Endodermal cell (in vitro differentiated cells): ENCODE measurements around the gene NEMP2. TPM values are rescaled to one million over a fixed set of nuclear protein-coding genes. Genes with fewer than 3 reads are reported as not detected.

Experiments used
- DNase-seq: peaks from one replicate; pipeline ENCODE4 v3.0.0-alpha.2; 2017
- H3K27ac ChIP-seq: 2 replicates; pipeline ENCODE4 v1.5.1; 2013; ENCODE audit warnings: mild to moderate bottlenecking, low read depth, low read length, moderate library complexity
- H3K27me3 ChIP-seq: 2 replicates; pipeline ENCODE4 v1.6.1; 2013; ENCODE audit warnings: mild to moderate bottlenecking, low read length, moderate library complexity; ENCODE audit not compliant: insufficient read depth, control insufficient read depth, poor library complexity, severe bottlenecking
- H3K36me3 ChIP-seq: 2 replicates; pipeline ENCODE4 v1.7.0; 2013; ENCODE audit warnings: mild to moderate bottlenecking, low read length, moderate library complexity; ENCODE audit not compliant: control insufficient read depth, insufficient read depth
- H3K4me1 ChIP-seq: one replicate; pipeline ENCODE4 v1.7.0; 2013; ENCODE audit warnings: low read length; ENCODE audit not compliant: control insufficient read depth, insufficient read depth
- H3K4me3 ChIP-seq: 2 replicates; pipeline ENCODE4 v1.5.1; 2013; ENCODE audit warnings: mild to moderate bottlenecking, low read length, moderate library complexity
- H3K9ac ChIP-seq: 2 replicates; pipeline ENCODE4 v1.6.1; 2013; ENCODE audit warnings: mild to moderate bottlenecking, low read length, moderate library complexity; ENCODE audit not compliant: poor library complexity, severe bottlenecking; ENCODE audit errors: extremely low read depth
- H3K9me3 ChIP-seq: 2 replicates; pipeline ENCODE4 v1.6.1; 2013; ENCODE audit warnings: mild to moderate bottlenecking, low read length, moderate library complexity; ENCODE audit not compliant: control insufficient read depth
- H3K27ac Mint-ChIP-seq: 2 replicates; pipeline ENCODE4 v1.8.0; 2020; ENCODE audit warnings: mixed read lengths
- H3K27me3 Mint-ChIP-seq: 2 replicates; pipeline ENCODE4 v1.8.0; 2021; ENCODE audit warnings: mild to moderate bottlenecking, mixed read lengths; ENCODE audit not compliant: insufficient read depth
- H3K36me3 Mint-ChIP-seq: 2 replicates; pipeline ENCODE4 v1.8.0; 2020; ENCODE audit warnings: low read depth, mixed read lengths
- H3K4me1 Mint-ChIP-seq: 2 replicates; pipeline ENCODE4 v1.8.0; 2020; ENCODE audit warnings: mixed read lengths
- H3K4me3 Mint-ChIP-seq: 2 replicates; pipeline ENCODE4 v1.8.0; 2020; ENCODE audit warnings: mild to moderate bottlenecking, moderate library complexity, mixed read lengths
- H3K9me3 Mint-ChIP-seq: 2 replicates; pipeline ENCODE4 v1.8.0; 2020; ENCODE audit warnings: mild to moderate bottlenecking, mixed read lengths
- WGBS, 2 experiments: methylation state at CpG; one replicate each; pipeline versions ENCODE4 v1.1.5 to v1.1.7; 2013; ENCODE audit warnings: missing lambda C conversion rate in 2 of 2, mixed read lengths in 1 of 2; ENCODE audit not compliant: insufficient coverage in 1 of 2, insufficient read length in 1 of 2; 5-methylcytosine and 5-hydroxymethylcytosine counted together
- total RNA-seq, 2 donors: library from RNA; stranded (reverse); fragmentation: NEBNext Ultra II Directional in 1 of 2; extraction: Animal tissue kit (Norgen Biotek cat#: 25700) in 1 of 2; gene quantifications; 2 replicates in 1 of 2; 3 replicates in 1 of 2; pipeline ENCODE4 v1.2.1, GENCODE V29; 2021
- TF ChIP-seq, protein P1 (sequence below): fragments of 200-600 bp; sonication (generic); conservative IDR thresholded peaks from 2 replicates; pipeline ENCODE4 v1.5.0; 2021; ENCODE audit warnings: antibody characterized with exemption, mild to moderate bottlenecking

The NEMP2 gene
- total RNA-seq, 2 donors from 2014 or later: 7.2 to 11.3 TPM

DNA sequence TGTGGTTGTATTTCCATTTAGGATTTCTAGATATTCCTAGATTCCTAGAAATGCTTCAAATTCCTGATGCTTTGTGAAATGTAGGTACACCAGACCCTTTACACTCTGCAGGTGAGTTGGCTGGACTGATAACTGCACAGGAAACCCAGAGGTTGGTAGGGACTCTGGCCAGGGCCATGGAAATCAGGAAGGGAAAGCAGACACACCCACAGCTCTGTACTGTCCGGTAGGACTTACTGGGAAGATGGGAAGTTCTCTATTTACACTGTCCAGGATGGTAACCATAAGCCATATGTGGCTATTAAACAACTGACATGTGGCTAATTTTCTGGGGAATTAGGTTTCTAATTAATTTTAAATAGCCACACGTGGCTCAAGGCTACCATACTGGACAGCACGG, 31.4 kb downstream of the NEMP2 start:
- Mint-ChIP-seq H3K4me3 (no peak overlapping the region), H3K27me3 (no peaks in the 10 kb centered on the region), H3K4me1 (peaks cover 26% of the 10 kb centered on the region), H3K36me3 (no peaks in the 10 kb centered on the region), H3K9me3 (no peaks in the 10 kb centered on the region), H3K27ac (no peak overlapping the region)
- no peaks in the 10 kb centered on the region for H3K9me3 ChIP-seq
- no peak overlapping the region for H3K27ac ChIP-seq
- TF ChIP-seq, protein P1, sequence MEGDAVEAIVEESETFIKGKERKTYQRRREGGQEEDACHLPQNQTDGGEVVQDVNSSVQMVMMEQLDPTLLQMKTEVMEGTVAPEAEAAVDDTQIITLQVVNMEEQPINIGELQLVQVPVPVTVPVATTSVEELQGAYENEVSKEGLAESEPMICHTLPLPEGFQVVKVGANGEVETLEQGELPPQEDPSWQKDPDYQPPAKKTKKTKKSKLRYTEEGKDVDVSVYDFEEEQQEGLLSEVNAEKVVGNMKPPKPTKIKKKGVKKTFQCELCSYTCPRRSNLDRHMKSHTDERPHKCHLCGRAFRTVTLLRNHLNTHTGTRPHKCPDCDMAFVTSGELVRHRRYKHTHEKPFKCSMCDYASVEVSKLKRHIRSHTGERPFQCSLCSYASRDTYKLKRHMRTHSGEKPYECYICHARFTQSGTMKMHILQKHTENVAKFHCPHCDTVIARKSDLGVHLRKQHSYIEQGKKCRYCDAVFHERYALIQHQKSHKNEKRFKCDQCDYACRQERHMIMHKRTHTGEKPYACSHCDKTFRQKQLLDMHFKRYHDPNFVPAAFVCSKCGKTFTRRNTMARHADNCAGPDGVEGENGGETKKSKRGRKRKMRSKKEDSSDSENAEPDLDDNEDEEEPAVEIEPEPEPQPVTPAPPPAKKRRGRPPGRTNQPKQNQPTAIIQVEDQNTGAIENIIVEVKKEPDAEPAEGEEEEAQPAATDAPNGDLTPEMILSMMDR: no peak
- 90 to 94% methylated on average over 3 of the region's 3 CpGs for WGBS, 2 experiments
- no peak overlapping the region for H3K4me3 ChIP-seq
- H3K9ac ChIP-seq: no peak overlapping the region
- no peaks in the 10 kb centered on the region for H3K36me3 ChIP-seq
- no peak for DNase-seq
- H3K4me1 ChIP-seq: no peaks in the 10 kb centered on the region
- H3K27me3 ChIP-seq: no peaks in the 10 kb centered on the region

DNA sequence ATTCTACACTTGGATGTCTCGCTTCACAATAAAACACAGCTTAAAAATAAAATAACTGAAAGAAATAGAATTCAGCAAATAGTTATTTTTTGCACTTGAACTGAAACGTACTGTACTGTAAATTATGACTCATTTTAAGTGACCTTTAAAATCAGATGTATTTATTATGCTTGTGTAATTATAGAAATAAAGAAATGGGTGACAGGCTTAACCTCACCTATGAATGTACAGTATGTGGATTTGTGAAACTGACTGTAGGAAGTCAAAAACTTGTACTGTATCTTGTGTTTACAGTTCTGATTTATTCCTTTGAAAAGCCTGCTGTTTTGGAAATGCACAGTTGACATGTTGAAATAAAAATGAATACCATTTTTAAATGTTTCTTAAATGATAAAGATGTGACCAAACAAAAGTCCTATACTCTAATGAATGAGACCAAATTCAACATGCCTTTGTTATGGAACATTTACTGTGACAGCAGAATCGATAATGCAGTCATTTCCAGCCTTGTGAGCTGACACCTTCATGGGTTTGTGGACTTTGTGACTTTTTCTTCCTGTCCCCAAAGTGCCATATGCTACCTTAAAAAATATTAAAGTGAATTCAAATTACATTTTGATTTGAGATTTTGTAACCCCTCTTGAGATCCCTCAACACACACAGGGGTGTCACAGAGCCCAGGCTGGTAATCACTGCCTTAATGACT, 32.7 kb downstream of the NEMP2 start:
- no peak overlapping the region for H3K27ac ChIP-seq
- 80 to 91% methylated on average over 1 to 3 of the region's 3 CpGs for WGBS, 2 experiments
- no peak for DNase-seq
- no peak overlapping the region for H3K4me3 ChIP-seq
- Mint-ChIP-seq H3K4me1 (peaks cover 26% of the 10 kb centered on the region), H3K4me3 (no peak overlapping the region), H3K9me3 (no peaks in the 10 kb centered on the region), H3K36me3 (no peaks in the 10 kb centered on the region), H3K27ac (no peak overlapping the region), H3K27me3 (no peaks in the 10 kb centered on the region)
- no peaks in the 10 kb centered on the region for H3K4me1 ChIP-seq
- H3K27me3 ChIP-seq: no peaks in the 10 kb centered on the region
- no peaks in the 10 kb centered on the region for H3K36me3 ChIP-seq
- no peaks in the 10 kb centered on the region for H3K9me3 ChIP-seq
- TF ChIP-seq, protein P1: no peak
- H3K9ac ChIP-seq: no peak overlapping the region

DNA sequence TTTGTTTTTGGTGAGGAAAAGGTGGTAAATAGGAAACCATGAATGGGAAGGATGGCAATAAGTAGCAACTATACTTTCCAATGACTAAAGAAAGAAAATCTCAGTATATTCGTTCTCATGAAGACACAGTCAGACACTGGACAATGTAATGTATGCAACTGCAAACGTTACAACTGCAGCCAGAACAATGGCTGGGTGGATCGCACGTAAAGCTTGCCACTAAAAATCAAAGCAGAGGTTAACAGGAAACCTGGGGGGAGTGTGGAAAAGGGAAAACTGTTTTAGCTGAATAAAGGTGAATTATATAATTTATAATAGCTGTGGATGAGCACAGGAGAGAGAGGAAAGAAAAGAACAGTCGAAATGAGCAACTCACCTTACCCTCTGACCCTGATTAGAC, 33.3 kb downstream of the NEMP2 start:
- Mint-ChIP-seq H3K36me3 (no peaks in the 10 kb centered on the region), H3K4me1 (peaks cover 22% of the 10 kb centered on the region), H3K9me3 (no peaks in the 10 kb centered on the region), H3K4me3 (no peak overlapping the region), H3K27ac (no peak overlapping the region), H3K27me3 (no peaks in the 10 kb centered on the region)
- Histone ChIP-seq H3K9me3 (no peaks in the 10 kb centered on the region), H3K27ac (no peak overlapping the region), H3K36me3 (no peaks in the 10 kb centered on the region), H3K9ac (no peak overlapping the region), H3K4me3 (no peak overlapping the region), H3K4me1 (no peaks in the 10 kb centered on the region), H3K27me3 (no peaks in the 10 kb centered on the region)
- WGBS, 2 experiments: 92 to 97% methylated on average over 5 of the region's 5 CpGs
- DNase-seq: no peak
- TF ChIP-seq, protein P1: no peak
